Stomach smooth muscle (tissue), 2 donors: ENCODE measurements around the gene KSR2.

ENCODE experiments used
- H3K27ac ChIP-seq: one replicate; pipeline ENCODE4 v1.7.0; 2013; ENCODE audit warnings: mild to moderate bottlenecking, low read length, inconsistent platforms
- H3K27me3 ChIP-seq, 2 donors: one replicate each; pipeline ENCODE4 v1.7.0; 2013; ENCODE audit warnings: low read length in 2 of 2; ENCODE audit not compliant: insufficient read depth in 2 of 2, control insufficient read depth in 1 of 2
- H3K36me3 ChIP-seq, 2 donors: one replicate each; pipeline ENCODE4 v1.7.0; 2013; ENCODE audit warnings: low read length in 2 of 2; ENCODE audit not compliant: control insufficient read depth in 2 of 2, insufficient read depth in 2 of 2
- H3K4me1 ChIP-seq: one replicate; pipeline ENCODE4 v1.7.0; 2013; ENCODE audit warnings: low read length; ENCODE audit not compliant: control insufficient read depth, insufficient read depth
- H3K4me3 ChIP-seq, 2 donors: one replicate each; pipeline ENCODE4 v1.7.0; 2013; ENCODE audit warnings: low read length in 2 of 2
- H3K9ac ChIP-seq, 2 donors: one replicate each; pipeline ENCODE4 v1.7.0; 2013; ENCODE audit warnings: low read length in 2 of 2, mild to moderate bottlenecking in 1 of 2
- H3K9me3 ChIP-seq, 2 donors: one replicate each; pipeline ENCODE4 v1.7.0; 2013; ENCODE audit warnings: low read length in 2 of 2; ENCODE audit not compliant: control insufficient read depth in 2 of 2
- donor health status: healthy.
- donor health status: Pancreatic carcinoma.

The KSR2 gene

GRCh38 chr12:117552971-117553370, 415.8 kb downstream of the KSR2 start:
- Histone ChIP-seq H3K9me3 (peaks cover 0 to 14% of the 10 kb centered on the region in 2 donors), H3K4me3 (no peak overlapping the region), H3K9ac (no peak overlapping the region), H3K4me1 (no peaks in the 10 kb centered on the region), H3K27ac (no peak overlapping the region), H3K36me3 (no peaks in the 10 kb centered on the region), H3K27me3 (no peaks in the 10 kb centered on the region)

DNA sequence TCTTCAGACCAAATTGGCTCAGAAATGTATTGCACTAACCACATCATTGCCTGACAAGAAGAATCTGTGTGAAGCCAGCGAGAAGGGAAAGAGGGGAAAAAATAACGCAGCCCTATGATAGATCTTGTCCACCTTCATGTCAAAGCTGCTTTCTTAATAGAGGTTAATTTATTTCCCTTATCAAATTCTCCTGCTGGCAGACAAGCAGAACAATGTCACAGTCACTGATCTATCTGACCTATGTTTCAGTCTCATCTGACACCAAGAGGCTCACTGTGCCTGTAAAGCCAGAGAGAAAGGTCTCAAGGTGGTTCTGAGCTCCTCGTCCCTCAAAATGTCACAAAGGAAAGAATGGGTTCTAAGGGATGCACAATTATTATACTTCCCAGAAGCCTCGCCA, 417.1 kb downstream of the KSR2 start:
- Histone ChIP-seq H3K9me3 (peaks cover 3 to 14% of the 10 kb centered on the region in 2 donors), H3K4me1 (no peaks in the 10 kb centered on the region), H3K27me3 (no peaks in the 10 kb centered on the region), H3K36me3 (no peaks in the 10 kb centered on the region), H3K4me3 (no peak overlapping the region), H3K27ac (no peak overlapping the region), H3K9ac (no peak overlapping the region)

DNA sequence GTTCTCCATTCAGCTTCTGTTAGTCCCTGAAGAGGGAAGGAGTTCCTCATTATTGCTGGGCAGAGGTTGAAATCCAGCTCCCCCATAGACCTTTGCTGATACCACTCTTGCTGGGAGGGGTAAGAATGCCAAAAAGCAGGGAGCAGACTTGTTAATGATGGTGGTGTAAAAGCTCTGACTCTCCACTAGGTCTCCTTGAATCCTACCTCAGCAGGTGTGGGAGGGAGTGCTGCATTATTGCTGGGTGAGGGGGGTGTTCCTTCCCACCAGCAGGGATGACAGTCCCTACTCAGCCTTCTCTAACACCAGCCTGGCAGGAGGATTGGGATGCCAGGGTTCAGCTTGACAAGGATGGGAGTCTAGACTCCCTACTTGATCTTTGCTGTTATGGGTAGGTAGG, 421.6 kb downstream of the KSR2 start:
- H3K4me3 ChIP-seq, result no peak overlapping the region
- H3K27me3 ChIP-seq, result no peaks in the 10 kb centered on the region
- no peaks in the 10 kb centered on the region for H3K36me3 ChIP-seq
- H3K9me3 ChIP-seq, result peaks cover 3 to 8% of the 10 kb centered on the region in 2 donors
- no peak overlapping the region for H3K9ac ChIP-seq
- no peaks in the 10 kb centered on the region for H3K4me1 ChIP-seq
- no peak overlapping the region for H3K27ac ChIP-seq

DNA sequence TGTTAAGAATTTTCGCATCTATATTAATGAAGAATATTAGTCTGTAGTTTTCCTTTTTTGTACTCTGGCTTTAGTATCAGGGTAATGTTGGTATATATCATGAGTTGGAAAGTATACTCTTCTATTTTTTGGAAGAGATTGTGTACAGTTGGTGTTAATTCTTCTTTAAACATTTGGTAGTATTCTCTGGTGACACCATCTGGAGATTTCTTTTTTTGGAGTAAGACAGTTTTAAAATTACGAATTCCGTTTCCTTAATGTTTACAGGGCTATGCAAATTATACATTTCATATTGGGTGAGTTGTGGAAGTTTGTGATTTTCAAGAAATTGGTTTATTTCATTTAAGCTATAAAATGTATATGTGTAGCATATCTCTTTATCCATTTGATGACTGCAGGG, 423.6 kb downstream of the KSR2 start:
- no peaks in the 10 kb centered on the region for H3K36me3 ChIP-seq
- no peak overlapping the region for H3K4me3 ChIP-seq
- H3K9me3 ChIP-seq, result peaks cover 3% of the 10 kb centered on the region in 2 donors
- H3K4me1 ChIP-seq, result no peaks in the 10 kb centered on the region
- no peak overlapping the region for H3K27ac ChIP-seq
- no peak overlapping the region for H3K9ac ChIP-seq
- no peaks in the 10 kb centered on the region for H3K27me3 ChIP-seq

DNA sequence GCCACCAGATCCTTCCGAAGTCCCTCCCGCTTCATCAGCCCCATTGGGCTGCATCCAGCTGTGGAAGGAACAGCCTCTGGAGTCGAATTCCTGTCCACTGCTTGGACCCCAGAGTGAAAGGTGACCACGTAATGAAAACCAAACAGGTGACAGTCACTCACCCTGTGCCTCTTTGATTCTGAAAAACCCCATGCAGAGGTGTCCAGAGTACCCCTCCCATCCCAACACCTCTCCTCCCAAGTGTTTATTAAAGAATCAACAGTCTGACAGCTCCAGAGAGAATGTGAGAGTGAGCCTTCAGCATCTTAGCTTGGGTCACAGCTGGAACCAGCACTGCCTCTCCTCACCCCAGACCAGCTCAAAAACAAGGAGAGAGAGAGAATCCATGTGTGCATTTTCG, 428.8 kb downstream of the KSR2 start:
- Histone ChIP-seq H3K36me3 (no peaks in the 10 kb centered on the region), H3K27me3 (peaks cover 0 to 2% of the 10 kb centered on the region in 2 donors)

GRCh38 chr12:117538926-117539325, 429.9 kb downstream of the KSR2 start:
- H3K9me3 ChIP-seq, result peaks cover 2 to 3% of the 10 kb centered on the region in 2 donors

More for the DNA sequence above, 428.8 kb downstream of the KSR2 start:
- no peak overlapping the region for H3K4me3 ChIP-seq
- peaks cover 2 to 3% of the 10 kb centered on the region in 2 donors for H3K9me3 ChIP-seq
- no peak overlapping the region for H3K27ac ChIP-seq
- H3K9ac ChIP-seq, result no peak overlapping the region
- no peaks in the 10 kb centered on the region for H3K4me1 ChIP-seq

DNA sequence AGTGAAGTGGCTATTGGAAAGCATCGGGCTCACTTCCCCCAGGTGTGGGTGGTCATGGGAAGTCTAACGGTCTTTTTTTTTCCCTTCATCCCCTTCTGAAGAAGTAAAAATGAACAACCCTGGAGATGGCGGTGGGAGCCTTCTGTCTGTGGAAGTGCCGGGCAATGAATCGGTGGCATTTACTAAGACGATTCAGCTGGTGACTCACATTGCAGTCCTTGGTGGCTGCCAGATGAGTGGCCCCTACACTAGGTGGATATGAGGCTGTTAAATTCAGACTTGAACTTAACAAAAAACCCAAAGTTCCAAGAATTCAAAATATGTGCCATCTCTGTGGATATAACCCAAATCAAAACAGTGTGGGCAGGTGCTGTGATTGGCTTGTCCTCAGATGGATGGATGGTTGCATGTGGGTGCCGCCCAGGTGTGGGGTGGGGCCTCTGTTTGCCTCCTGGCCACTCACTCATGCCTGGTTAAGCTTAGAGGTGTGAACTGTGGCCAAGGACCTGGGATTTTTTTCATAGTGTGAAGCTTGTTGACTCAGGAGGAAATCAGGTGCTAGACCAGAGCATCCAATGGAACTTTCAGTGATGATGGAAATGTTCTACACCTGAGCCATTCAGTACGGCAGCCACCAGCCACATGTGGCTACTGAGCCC, 430.6 kb downstream of the KSR2 start:
- no peak overlapping the region for H3K4me3 ChIP-seq
- peaks cover 0 to 2% of the 10 kb centered on the region in 2 donors for H3K27me3 ChIP-seq
- peaks cover 2 to 3% of the 10 kb centered on the region in 2 donors for H3K9me3 ChIP-seq
- H3K4me1 ChIP-seq, result no peaks in the 10 kb centered on the region
- no peaks in the 10 kb centered on the region for H3K36me3 ChIP-seq
- no peak overlapping the region for H3K27ac ChIP-seq
- no peak overlapping the region for H3K9ac ChIP-seq

More at GRCh38 chr12:117538926-117539325, 429.9 kb downstream of the KSR2 start:
- H3K27ac ChIP-seq, result no peak overlapping the region
- H3K4me3 ChIP-seq, result no peak overlapping the region
- H3K27me3 ChIP-seq, result peaks cover 0 to 2% of the 10 kb centered on the region in 2 donors
- H3K36me3 ChIP-seq, result no peaks in the 10 kb centered on the region
- no peak overlapping the region for H3K9ac ChIP-seq
- H3K4me1 ChIP-seq, result no peaks in the 10 kb centered on the region

- Histone ChIP-seq H3K9me3 (peaks cover 0 to 10% of the 10 kb centered on the region in 2 donors), H3K4me3 (no peak overlapping the region), H3K27me3 (peaks cover 0 to 2% of the 10 kb centered on the region in 2 donors), H3K4me1 (no peaks in the 10 kb centered on the region), H3K36me3 (no peaks in the 10 kb centered on the region), H3K9ac (no peak overlapping the region), H3K27ac (no peak overlapping the region)
These were observed 435.1 kb downstream of the KSR2 start for GRCh38 chr12:117533687-117534086.

DNA sequence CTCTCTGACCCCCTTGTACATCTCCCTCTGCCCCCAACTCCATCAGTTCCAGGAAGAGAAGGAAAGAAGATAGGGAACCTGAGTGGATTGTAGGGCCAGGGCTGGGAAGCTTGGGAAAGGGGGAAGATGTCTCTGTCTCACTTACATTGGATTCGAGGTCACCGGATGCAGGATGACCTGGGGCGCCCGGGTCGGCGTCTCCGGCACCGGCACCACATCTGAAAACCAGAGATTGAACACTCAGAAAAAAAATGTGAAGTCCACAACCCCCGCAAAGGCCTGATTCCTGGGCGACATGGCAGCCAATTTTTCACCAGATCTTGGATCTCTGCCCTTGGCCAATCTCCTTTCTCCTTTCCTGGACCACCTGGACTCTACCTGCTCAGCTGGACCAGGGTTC, 438.0 kb downstream of the KSR2 start:
- Histone ChIP-seq H3K27ac (no peak overlapping the region), H3K4me3 (no peak overlapping the region), H3K36me3 (no peaks in the 10 kb centered on the region), H3K4me1 (no peaks in the 10 kb centered on the region), H3K27me3 (peaks cover 0 to 4% of the 10 kb centered on the region in 2 donors), H3K9me3 (peaks cover 0 to 9% of the 10 kb centered on the region in 2 donors), H3K9ac (no peak overlapping the region)

GRCh38 chr12:117528538-117528937, 440.3 kb downstream of the KSR2 start:
- H3K9ac ChIP-seq, result no peak overlapping the region
- peaks cover 0 to 7% of the 10 kb centered on the region in 2 donors for H3K9me3 ChIP-seq
- H3K36me3 ChIP-seq, result no peaks in the 10 kb centered on the region
- H3K4me1 ChIP-seq, result no peaks in the 10 kb centered on the region
- H3K27ac ChIP-seq, result no peak overlapping the region
- no peak overlapping the region for H3K4me3 ChIP-seq
- H3K27me3 ChIP-seq, result peaks cover 0 to 6% of the 10 kb centered on the region in 2 donors

GRCh38 chr12:117527479-117527855, 441.3 kb downstream of the KSR2 start:
- H3K9me3 ChIP-seq, result peaks cover 0 to 7% of the 10 kb centered on the region in 2 donors
- H3K27me3 ChIP-seq, result peaks cover 0 to 6% of the 10 kb centered on the region in 2 donors
- H3K4me1 ChIP-seq, result no peaks in the 10 kb centered on the region
- H3K4me3 ChIP-seq, result no peak overlapping the region
- H3K9ac ChIP-seq, result no peak overlapping the region
- H3K27ac ChIP-seq, result no peak overlapping the region
- H3K36me3 ChIP-seq, result no peaks in the 10 kb centered on the region
